ENCODE measurements around the gene OR1I1.

The OR1I1 gene, protein sequence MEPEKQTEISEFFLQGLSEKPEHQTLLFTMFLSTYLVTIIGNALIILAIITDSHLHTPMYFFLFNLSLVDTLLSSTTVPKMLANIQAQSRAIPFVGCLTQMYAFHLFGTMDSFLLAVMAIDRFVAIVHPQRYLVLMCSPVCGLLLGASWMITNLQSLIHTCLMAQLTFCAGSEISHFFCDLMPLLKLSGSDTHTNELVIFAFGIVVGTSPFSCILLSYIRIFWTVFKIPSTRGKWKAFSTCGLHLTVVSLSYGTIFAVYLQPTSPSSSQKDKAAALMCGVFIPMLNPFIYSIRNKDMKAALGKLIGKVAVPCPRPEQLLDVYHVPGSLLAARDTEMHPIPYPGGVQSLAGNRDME

DNA sequence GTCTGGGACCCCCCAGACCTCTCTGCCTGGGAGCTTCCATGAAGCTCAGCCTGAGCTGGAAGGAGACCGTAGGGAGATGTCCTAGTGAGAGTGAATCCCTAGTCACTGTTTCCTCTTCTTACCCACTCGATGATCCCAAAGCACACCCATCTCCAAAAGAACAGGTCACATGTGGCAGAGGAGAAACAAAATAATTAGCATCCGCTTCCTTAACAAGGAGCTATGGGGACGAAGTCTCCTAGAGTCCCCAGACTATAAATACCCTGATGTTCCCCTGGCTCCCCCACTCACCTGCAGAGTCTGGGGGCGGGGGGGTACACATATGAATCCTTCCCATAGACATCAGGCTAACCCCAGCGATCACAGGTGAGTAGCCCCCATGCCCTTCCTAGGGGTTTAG, at the start of gene OR1I1:
OR1I1 (plus strand) TSS at position 301 of the 400 bp plus-strand sequence. CDS start 4,855 bp downstream, outside the sequence.
- Histone ChIP-seq H3K9ac (no peak within 1 kb of the TSS), H3K27me3 (no peaks in the 10 kb centered on the region), H3K4me2 (no peak within 1 kb of the TSS), H3K4me3 (no peak within 1 kb of the TSS), H4K20me1 (no peaks in the 10 kb centered on the region), H3K27ac (no peak within 1 kb of the TSS), H3K9me3 (replicated peaks in 1 of 11) (no peaks in the 10 kb centered on the region), H3K4me1 (no peaks in the 10 kb centered on the region), H3K36me3 (no peaks in the 10 kb centered on the region)
- no peak for TF ChIP-seq Cebpa-rat (IDR thresholded peaks at IDR 0.05)

DNA sequence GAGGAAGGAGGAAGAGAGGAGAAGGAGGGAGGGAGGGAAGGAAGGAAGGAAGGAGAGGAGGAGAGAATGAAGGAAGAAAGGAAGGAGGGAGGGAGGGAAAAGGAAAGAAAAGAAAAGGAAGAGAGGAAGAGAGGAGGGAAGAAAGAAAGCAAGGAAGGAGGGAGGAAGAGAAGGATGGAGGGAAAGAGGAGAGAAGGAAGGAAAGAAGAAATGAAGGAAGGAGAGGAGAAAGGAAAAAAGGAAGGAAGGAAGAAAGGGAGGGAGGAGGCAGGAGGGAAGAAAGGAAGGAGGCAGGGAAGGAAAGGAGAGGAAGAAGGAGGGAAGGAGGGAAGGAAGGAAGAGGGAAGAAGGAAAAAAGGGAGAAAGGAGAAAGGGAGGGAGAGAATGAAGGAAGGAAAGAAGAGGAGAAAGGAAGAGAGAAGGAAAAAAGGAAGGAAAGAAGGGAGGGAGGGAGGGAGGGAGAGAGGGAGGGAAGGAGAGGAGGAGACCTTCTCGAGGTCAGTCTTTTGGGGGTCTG, 46.2 kb upstream of the OR1I1 start:
- Histone ChIP-seq H4K20me1 (no peaks in the 10 kb centered on the region; a peak in 1 of 22 replicates), H3K4me2 (no peak overlapping the region), H3K27me3 (no peaks in the 10 kb centered on the region), H3K27ac (no peak overlapping the region), H3K9me3 (replicated peaks in 1 of 11) (peaks cover 0 to 5% (median 0%) of the 10 kb centered on the region in 11 experiments; a peak in 1 of 22 replicates), H3K4me3 (no peak overlapping the region), H3K9ac (no peak overlapping the region), H3K4me1 (peaks cover 0 to 13% (median 7%) of the 10 kb centered on the region in 10 experiments; a peak in 9 of 20 replicates), H3K36me3 (no peaks in the 10 kb centered on the region)
- no peak for TF ChIP-seq Cebpa-rat (IDR thresholded peaks at IDR 0.05)

DNA sequence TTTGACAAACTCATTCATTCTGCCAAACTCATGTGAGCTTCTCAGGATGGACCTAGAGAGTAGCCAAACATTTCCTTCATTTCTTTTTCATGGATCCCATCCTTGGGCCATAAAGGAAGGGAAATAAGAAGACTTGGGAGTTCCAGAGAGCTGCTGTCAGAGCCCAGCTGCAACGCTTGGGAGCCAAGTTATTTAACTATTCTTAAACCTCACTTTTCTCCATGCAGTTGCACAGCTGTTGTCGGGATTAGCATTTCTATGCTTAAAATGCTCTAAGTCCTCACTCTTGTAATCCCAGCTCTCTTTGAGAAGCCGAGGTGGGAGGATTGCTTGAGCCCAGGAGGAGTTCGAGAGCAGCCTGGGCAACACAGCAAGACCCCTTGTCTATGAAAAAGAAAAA, 44.4 kb upstream of the OR1I1 start:
- H3K4me2 ChIP-seq: no peak overlapping the region
- no peak overlapping the region for H3K9ac ChIP-seq
- no peaks in the 10 kb centered on the region; a peak in 1 of 22 replicates for H4K20me1 ChIP-seq
- no peaks in the 10 kb centered on the region for H3K27me3 ChIP-seq
- no peaks in the 10 kb centered on the region for H3K36me3 ChIP-seq
- peaks cover 0 to 13% (median 7%) of the 10 kb centered on the region in 10 experiments; a peak in 9 of 20 replicates for H3K4me1 ChIP-seq
- no peak for TF ChIP-seq Cebpa-rat (IDR thresholded peaks at IDR 0.05)
- no peak overlapping the region for H3K4me3 ChIP-seq
- H3K27ac ChIP-seq: no peak overlapping the region
- H3K9me3 ChIP-seq (replicated peaks in 1 of 11): no peaks in the 10 kb centered on the region

DNA sequence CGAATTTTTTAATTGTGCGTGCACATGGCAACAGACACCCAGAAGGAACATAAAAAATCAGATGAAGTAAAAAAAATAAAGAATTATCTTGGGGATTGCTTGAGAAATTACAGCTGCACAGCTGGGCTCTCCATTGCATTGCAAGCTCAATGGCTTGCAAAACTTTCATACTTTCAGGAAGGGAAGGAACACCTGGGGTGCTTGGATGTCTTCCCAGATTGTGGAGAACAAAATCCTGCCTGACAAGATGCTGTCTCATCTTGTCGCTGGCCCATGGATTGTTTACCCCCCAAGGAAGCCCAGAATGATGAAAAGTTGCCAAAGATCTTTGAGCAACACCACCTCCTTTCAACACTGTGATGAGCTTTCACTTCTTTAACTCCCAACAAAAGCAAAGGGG, 43.7 kb upstream of the OR1I1 start:
- Histone ChIP-seq H3K36me3 (no peaks in the 10 kb centered on the region), H3K27ac (no peak overlapping the region; a peak in 1 of 22 replicates), H3K4me1 (peaks cover 0 to 13% (median 7%) of the 10 kb centered on the region in 10 experiments; a peak in 9 of 20 replicates), H3K9me3 (replicated peaks in 1 of 11) (no peaks in the 10 kb centered on the region), H3K4me3 (no peak overlapping the region), H3K27me3 (no peaks in the 10 kb centered on the region), H3K4me2 (peak overlapping the region in 7 of 11 experiments; percentile 1 to 46 (median 16); a peak in 9 of 22 replicates), H3K9ac (no peak overlapping the region), H4K20me1 (no peaks in the 10 kb centered on the region; a peak in 1 of 22 replicates)
- TF ChIP-seq Cebpa-rat (IDR thresholded peaks at IDR 0.05): 0 out of 22 replicates have a peak, but pooled peaks of 1 of the 11 experiments have one; percentile 10

DNA sequence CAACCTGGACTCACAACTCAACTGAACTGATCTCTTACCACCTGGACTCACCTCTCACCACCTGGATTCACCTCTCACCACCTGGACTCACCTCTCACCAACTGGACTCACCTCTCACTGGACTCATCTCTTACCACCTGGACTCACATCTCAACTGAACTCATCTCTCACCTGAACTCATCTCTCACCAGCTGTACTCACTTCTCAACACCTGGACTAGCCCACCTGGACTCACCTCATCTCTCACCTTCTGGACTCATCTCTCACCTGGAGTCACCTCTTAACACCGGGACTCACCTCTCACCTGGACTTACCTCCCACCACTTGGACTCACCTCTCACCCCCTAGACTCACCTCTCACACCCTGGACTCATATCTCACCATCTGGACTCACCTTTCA, 40.0 kb upstream of the OR1I1 start:
- H3K27me3 ChIP-seq: no peaks in the 10 kb centered on the region
- no peak for TF ChIP-seq Cebpa-rat (IDR thresholded peaks at IDR 0.05)

DNA sequence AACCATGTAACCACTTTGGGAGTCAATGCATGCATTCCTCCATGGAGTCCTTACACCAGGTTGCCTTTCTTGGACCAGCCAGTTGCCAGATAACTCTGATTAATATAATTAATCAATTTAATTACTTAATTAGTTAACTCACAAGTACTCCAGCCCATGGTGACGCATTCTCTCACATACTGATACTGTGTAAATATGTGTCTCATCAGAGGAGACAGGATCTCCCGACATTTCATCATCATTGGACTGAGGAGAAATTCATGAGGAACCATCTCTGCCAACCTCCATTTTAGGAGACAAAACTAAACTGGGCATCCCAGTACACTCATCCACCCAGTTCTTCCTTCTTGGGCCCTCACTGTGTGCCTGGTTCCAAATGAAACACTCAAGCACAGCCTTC, 39.2 kb upstream of the OR1I1 start:
- Histone ChIP-seq H3K36me3 (no peaks in the 10 kb centered on the region), H3K4me1 (peaks cover 0 to 13% (median 7%) of the 10 kb centered on the region in 10 experiments; a peak in 9 of 20 replicates), H3K4me3 (no peak overlapping the region), H3K9ac (no peak overlapping the region), H3K4me2 (no peak overlapping the region), H3K27me3 (no peaks in the 10 kb centered on the region), H3K9me3 (replicated peaks in 1 of 11) (no peaks in the 10 kb centered on the region), H3K27ac (no peak overlapping the region), H4K20me1 (no peaks in the 10 kb centered on the region)
- TF ChIP-seq Cebpa-rat (IDR thresholded peaks at IDR 0.05): no peak

More for the DNA sequence above, 40.0 kb upstream of the OR1I1 start:
- Histone ChIP-seq H3K4me2 (no peak overlapping the region), H3K9ac (no peak overlapping the region), H3K9me3 (replicated peaks in 1 of 11) (no peaks in the 10 kb centered on the region), H4K20me1 (no peaks in the 10 kb centered on the region), H3K4me3 (no peak overlapping the region), H3K27ac (no peak overlapping the region), H3K36me3 (no peaks in the 10 kb centered on the region), H3K4me1 (peaks cover 0 to 13% (median 7%) of the 10 kb centered on the region in 10 experiments; a peak in 9 of 20 replicates)

DNA sequence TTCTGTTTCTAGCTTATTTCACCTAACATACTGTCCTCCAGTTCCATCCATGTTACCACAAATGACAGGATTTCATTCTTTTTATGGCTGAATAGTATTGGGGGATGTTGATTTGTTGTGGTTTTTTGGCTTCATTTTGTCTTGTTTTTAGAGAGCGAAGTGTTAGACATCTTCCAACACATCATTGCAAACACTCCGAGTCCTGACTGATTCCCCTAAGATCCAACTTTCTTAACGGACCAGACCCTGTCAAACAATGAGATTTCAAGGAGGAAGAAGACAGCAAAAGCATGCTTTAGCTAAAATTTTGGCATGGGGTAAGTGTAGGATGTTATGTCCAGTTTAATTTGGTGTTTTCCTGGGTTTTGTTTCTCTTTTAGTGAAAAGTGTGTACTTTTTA, 36.5 kb upstream of the OR1I1 start:
- no peaks in the 10 kb centered on the region for H4K20me1 ChIP-seq
- H3K4me1 ChIP-seq: no peaks in the 10 kb centered on the region
- H3K9ac ChIP-seq: no peak overlapping the region
- H3K4me2 ChIP-seq: no peak overlapping the region
- no peak overlapping the region for H3K4me3 ChIP-seq
- no peaks in the 10 kb centered on the region for H3K36me3 ChIP-seq
- H3K9me3 ChIP-seq (replicated peaks in 1 of 11): no peaks in the 10 kb centered on the region
- H3K27ac ChIP-seq: no peak overlapping the region
- H3K27me3 ChIP-seq: no peaks in the 10 kb centered on the region
- TF ChIP-seq Cebpa-rat (IDR thresholded peaks at IDR 0.05): no peak

DNA sequence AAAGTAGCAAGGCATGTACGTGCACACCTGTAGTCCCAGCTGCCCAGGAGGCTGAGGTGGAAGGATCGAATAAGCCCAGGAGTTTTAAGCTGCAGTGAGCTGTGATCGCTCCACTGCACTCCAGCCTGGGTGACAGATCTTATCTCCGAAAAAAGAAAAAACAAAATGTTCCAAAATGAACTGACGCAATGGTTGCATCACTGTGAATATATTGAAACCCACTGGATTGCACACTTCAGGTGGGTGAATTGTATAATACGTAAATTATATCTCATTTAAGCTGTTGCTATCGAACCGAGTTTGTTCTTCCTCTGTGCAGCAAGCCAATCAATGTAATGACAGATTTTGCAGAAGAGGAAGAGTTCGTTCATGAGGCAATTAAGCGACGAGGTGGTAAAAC, 34.3 kb upstream of the OR1I1 start:
- Histone ChIP-seq H3K9me3 (replicated peaks in 1 of 11) (no peaks in the 10 kb centered on the region), H4K20me1 (no peaks in the 10 kb centered on the region), H3K27me3 (no peaks in the 10 kb centered on the region), H3K4me1 (no peaks in the 10 kb centered on the region), H3K9ac (no peak overlapping the region), H3K27ac (no peak overlapping the region), H3K4me3 (no peak overlapping the region), H3K4me2 (no peak overlapping the region), H3K36me3 (no peaks in the 10 kb centered on the region)
- no peak for TF ChIP-seq Cebpa-rat (IDR thresholded peaks at IDR 0.05)

DNA sequence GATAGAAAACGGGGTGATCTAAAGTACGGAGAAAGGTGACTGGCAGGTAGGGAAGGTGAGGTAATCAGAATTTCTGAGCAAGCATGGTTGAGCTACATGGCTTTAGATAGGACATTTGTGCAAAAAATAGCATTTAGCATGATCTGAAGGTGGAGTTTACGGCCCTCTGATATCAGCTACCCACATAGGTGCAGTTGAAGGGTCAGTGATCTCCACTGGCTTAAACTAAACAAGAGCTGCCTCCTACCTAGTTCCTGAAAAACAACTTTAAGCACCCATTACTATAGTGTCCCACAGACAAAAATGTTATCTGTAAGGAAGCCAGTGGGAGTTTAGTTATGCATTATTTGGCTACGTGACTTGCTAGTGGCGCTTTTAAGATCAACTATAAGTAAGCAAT, 33.9 kb upstream of the OR1I1 start:
- Histone ChIP-seq H3K27ac (no peak overlapping the region), H3K4me1 (no peaks in the 10 kb centered on the region), H3K36me3 (no peaks in the 10 kb centered on the region), H3K27me3 (no peaks in the 10 kb centered on the region), H3K4me3 (no peak overlapping the region), H3K9me3 (replicated peaks in 1 of 11) (no peaks in the 10 kb centered on the region), H3K9ac (no peak overlapping the region), H3K4me2 (no peak overlapping the region), H4K20me1 (no peaks in the 10 kb centered on the region)
- TF ChIP-seq Cebpa-rat (IDR thresholded peaks at IDR 0.05): no peak

Data from BLaER1 treated with 17β-estradiol and CSF1 and Interleukin-3, amounts not matched to agents 10 nM and 100 nM (cell line).